CD14-positive monocyte (primary cell): ENCODE data around the gene RPL28. TPM values are rescaled to one million over a fixed set of nuclear protein-coding genes. Genes with fewer than 3 reads are reported as not detected.

Source experiments
- DNase-seq, 3 donors: peaks; one replicate each; pipeline ENCODE4 v3.0.0-alpha.2; 2011 to 2022
- H2AFZ ChIP-seq: 2 replicates; pipeline ENCODE4 v1.6.0; 2012; ENCODE audit warnings: mild to moderate bottlenecking, low read depth, low read length, inconsistent platforms; ENCODE audit not compliant: insufficient read depth, poor library complexity, severe bottlenecking
- H3K27ac ChIP-seq, 2 donors: 1 replicate in 1 of 2; 2 replicates in 1 of 2; pipeline ENCODE4 v1.5.1; 2012 to 2013; ENCODE audit warnings: low read length in 2 of 2, control low read depth in 1 of 2, inconsistent platforms in 1 of 2, low read depth in 1 of 2, mild to moderate bottlenecking in 1 of 2
- H3K27me3 ChIP-seq, 2 donors: one replicate each; pipeline versions ENCODE4 v1.6.0 to v1.6.1; 2011 to 2013; ENCODE audit warnings: low read length in 2 of 2; ENCODE audit not compliant: control insufficient read depth in 2 of 2, insufficient read depth in 2 of 2
- H3K36me3 ChIP-seq, 2 donors: replicated peaks in 1 of 2; 1 replicate in 1 of 2; 2 replicates in 1 of 2; pipeline versions ENCODE4 v1.5.1 to v1.6.1; 2012 to 2013; ENCODE audit warnings: low read length in 2 of 2, control low read depth in 1 of 2, inconsistent platforms in 1 of 2, mild to moderate bottlenecking in 1 of 2; ENCODE audit not compliant: insufficient read depth in 2 of 2, control insufficient read depth in 1 of 2
- H3K4me1 ChIP-seq, 2 donors: 1 replicate in 1 of 2; 2 replicates in 1 of 2; pipeline versions ENCODE4 v1.5.1 to v1.6.1; 2012 to 2013; ENCODE audit warnings: low read length in 2 of 2, control low read depth in 1 of 2, inconsistent platforms in 1 of 2, mild to moderate bottlenecking in 1 of 2, moderate library complexity in 1 of 2; ENCODE audit not compliant: insufficient read depth in 2 of 2, control insufficient read depth in 1 of 2
- H3K4me2 ChIP-seq: replicated peaks from 2 replicates; pipeline ENCODE3; 2012; ENCODE audit warnings: low read length, moderate library complexity, mild to moderate bottlenecking; ENCODE audit not compliant: poor library complexity, severe bottlenecking; ENCODE audit errors: extremely low read depth
- H3K4me3 ChIP-seq, 3 experiments: fragments of 200-600 bp in 1 of 3; sonication (generic) in 1 of 3; replicated peaks in 1 of 3; 1 replicate in 2 of 3; 2 replicates in 1 of 3; pipeline ENCODE4 v1.5.1; 2011 to 2013; ENCODE audit warnings: low read length in 3 of 3, mild to moderate bottlenecking in 3 of 3, control low read depth in 2 of 3, low read depth in 2 of 3, inconsistent platforms in 1 of 3, moderate library complexity in 1 of 3
- H3K79me2 ChIP-seq: 2 replicates; pipeline ENCODE4 v1.6.0; 2012; ENCODE audit warnings: mild to moderate bottlenecking, control low read depth, inconsistent platforms, low read length, moderate library complexity; ENCODE audit not compliant: insufficient read depth
- H3K9ac ChIP-seq: 2 replicates; pipeline ENCODE4 v1.6.0; 2017; ENCODE audit warnings: low read length, mild to moderate bottlenecking; ENCODE audit not compliant: insufficient read depth, poor library complexity, severe bottlenecking
- H3K9me3 ChIP-seq, 2 donors: replicated peaks in 1 of 2; 1 replicate in 1 of 2; 2 replicates in 1 of 2; pipeline versions ENCODE4 v1.5.1 to v1.6.1; 2012 to 2013; ENCODE audit warnings: low read length in 2 of 2, control low read depth in 1 of 2; ENCODE audit not compliant: control insufficient read depth in 1 of 2, insufficient read depth in 1 of 2
- H4K20me1 ChIP-seq: 2 replicates; pipeline ENCODE4 v1.6.0; 2012; ENCODE audit warnings: mild to moderate bottlenecking, low read length, control low read depth, moderate library complexity; ENCODE audit not compliant: insufficient read depth
- H3K27ac Mint-ChIP-seq, 7 donors: one replicate each; pipeline ENCODE4 v1.8.0; 2020; ENCODE audit warnings: mild to moderate bottlenecking in 7 of 7, mixed read lengths in 7 of 7, moderate library complexity in 6 of 7, inconsistent platforms in 2 of 7
- H3K27me3 Mint-ChIP-seq, 3 donors: one replicate each; pipeline ENCODE4 v1.8.0; 2021 to 2022; ENCODE audit warnings: low read depth in 3 of 3, mild to moderate bottlenecking in 3 of 3, mixed read lengths in 3 of 3, moderate library complexity in 3 of 3, inconsistent platforms in 1 of 3
- H3K36me3 Mint-ChIP-seq, 2 donors: one replicate each; pipeline ENCODE4 v1.8.0; 2020; ENCODE audit warnings: mixed read lengths in 2 of 2, inconsistent platforms in 1 of 2, mild to moderate bottlenecking in 1 of 2
- H3K4me1 Mint-ChIP-seq: one replicate; pipeline ENCODE4 v1.8.0; 2020; ENCODE audit warnings: mild to moderate bottlenecking, mixed read lengths
- H3K4me3 Mint-ChIP-seq, 2 donors: one replicate each; pipeline ENCODE4 v1.8.0; 2020; ENCODE audit warnings: mild to moderate bottlenecking in 2 of 2, mixed read lengths in 2 of 2, moderate library complexity in 1 of 2
- H3K9me3 Mint-ChIP-seq, 7 donors: one replicate each; pipeline ENCODE4 v1.8.0; 2020 to 2022; ENCODE audit warnings: mixed read lengths in 7 of 7, mild to moderate bottlenecking in 6 of 7, moderate library complexity in 6 of 7, inconsistent platforms in 2 of 7
- CTCF ChIP-seq: fragments of 200-600 bp; IDR thresholded peaks from one replicate; pipeline ENCODE4 v1.8.0; 2022; ENCODE audit warnings: antibody characterized with exemption, mild to moderate bottlenecking
- WGBS: methylation state at CpG from one replicate; pipeline ENCODE4 v1.1.5; 2013; ENCODE audit warnings: missing lambda C conversion rate; ENCODE audit not compliant: insufficient coverage; 5-methylcytosine and 5-hydroxymethylcytosine counted together
- intact Hi-C, 2 donors: fragments of 100-400 bp; cut with micrococcal nuclease; formaldehyde crosslinking; loops; one replicate each; pipeline versions ENCODE4 v1.15.0 to v1.15.1; 2023
- polyA plus RNA-seq, 3 donors: library from polyadenylated mRNA; depleted of rRNA in 1 of 3; unstranded in 2 of 3; stranded (reverse) in 1 of 3; fragments of 300-500 nt in 2 of 3; fragments of >200 nt in 1 of 3; fragmentation: Illumina TruSeq in 2 of 3; gene quantifications; 1 replicate in 2 of 3; 2 replicates in 1 of 3; pipeline ENCODE4 v1.2.3, GENCODE V29; 2012 to 2021

Gene RPL28
- polyA plus RNA-seq, 3 donors, result 199 to 3,862 (median 208) TPM

- Histone ChIP-seq H3K27me3 (no peaks in the 10 kb centered on the region), H3K9ac (no peak overlapping the region)
- H3K4me3 Mint-ChIP-seq, result no peak overlapping the region
Observed at GRCh38 chr19:55423225-55424005, 37.7 kb downstream of the RPL28 start.

GRCh38 chr19:55424518-55424917, 38.8 kb downstream of the RPL28 start:
- Histone ChIP-seq H3K36me3 (no peaks in the 10 kb centered on the region), H3K4me2 (no peak overlapping the region), H3K9ac (no peak overlapping the region), H3K9me3 (no peaks in the 10 kb centered on the region), H3K27me3 (no peaks in the 10 kb centered on the region), H3K4me3 (no peak overlapping the region), H4K20me1 (no peaks in the 10 kb centered on the region), H3K27ac (no peak overlapping the region), H2AFZ (no peak overlapping the region), H3K4me1 (no peaks in the 10 kb centered on the region), H3K79me2 (no peaks in the 10 kb centered on the region)
- Mint-ChIP-seq H3K9me3 (peaks cover 0 to 2% (median 0%) of the 10 kb centered on the region in 7 donors), H3K4me1 (no peaks in the 10 kb centered on the region), H3K36me3 (no peaks in the 10 kb centered on the region), H3K27ac (no peak overlapping the region), H3K27me3 (peaks cover 10 to 29% (median 15%) of the 10 kb centered on the region in 3 donors), H3K4me3 (no peak overlapping the region)
- DNase-seq, result no peak
- intact Hi-C loops, result loop anchor here in 1 of 2 donors (10.0 kb wide), 1 partner anchor 280 kb away; the partner anchor contains the start of gene TNNT1
- no peak for TF ChIP-seq CTCF
- 89% methylated on average over 1 of the region's 3 CpGs for WGBS

More at GRCh38 chr19:55423225-55424005, 37.7 kb downstream of the RPL28 start:
- H3K27me3 Mint-ChIP-seq, result peaks cover 7 to 23% (median 9%) of the 10 kb centered on the region in 3 donors
- WGBS, result 98% methylated on average over 7 of the region's 13 CpGs
- Histone ChIP-seq H3K79me2 (no peaks in the 10 kb centered on the region), H3K4me3 (no peak overlapping the region), H3K9me3 (no peaks in the 10 kb centered on the region), H4K20me1 (no peaks in the 10 kb centered on the region), H3K36me3 (no peaks in the 10 kb centered on the region), H2AFZ (no peak overlapping the region), H3K4me2 (no peak overlapping the region), H3K27ac (no peak overlapping the region), H3K4me1 (peaks cover 0 to under 1% of the 10 kb centered on the region in 2 donors)
- H3K27ac Mint-ChIP-seq, result no peak overlapping the region
- H3K9me3 Mint-ChIP-seq, result peaks cover 0 to 2% (median 0%) of the 10 kb centered on the region in 7 donors
- no peak for TF ChIP-seq CTCF
- intact Hi-C loops, result loop anchor here in 1 of 2 donors (10.0 kb wide), 1 partner anchor 279 kb away; the partner anchor contains the start of gene TNNT1
- no peak for DNase-seq
- no peaks in the 10 kb centered on the region for H3K4me1 Mint-ChIP-seq
- H3K36me3 Mint-ChIP-seq, result no peaks in the 10 kb centered on the region
